HuH-7 (cell line): ENCODE results near the gene ATP8B2.
"Not testable (repeated sequence)": the region's sequence is repeated elsewhere in the genome, so short reads cannot be mapped to it uniquely, and the experiment has no call there.

Experiments
- DNase-seq: peaks from one replicate; pipeline ENCODE4 v3.0.0; 2011; ENCODE audit warnings: low spot score

The ATP8B2 gene

DNA sequence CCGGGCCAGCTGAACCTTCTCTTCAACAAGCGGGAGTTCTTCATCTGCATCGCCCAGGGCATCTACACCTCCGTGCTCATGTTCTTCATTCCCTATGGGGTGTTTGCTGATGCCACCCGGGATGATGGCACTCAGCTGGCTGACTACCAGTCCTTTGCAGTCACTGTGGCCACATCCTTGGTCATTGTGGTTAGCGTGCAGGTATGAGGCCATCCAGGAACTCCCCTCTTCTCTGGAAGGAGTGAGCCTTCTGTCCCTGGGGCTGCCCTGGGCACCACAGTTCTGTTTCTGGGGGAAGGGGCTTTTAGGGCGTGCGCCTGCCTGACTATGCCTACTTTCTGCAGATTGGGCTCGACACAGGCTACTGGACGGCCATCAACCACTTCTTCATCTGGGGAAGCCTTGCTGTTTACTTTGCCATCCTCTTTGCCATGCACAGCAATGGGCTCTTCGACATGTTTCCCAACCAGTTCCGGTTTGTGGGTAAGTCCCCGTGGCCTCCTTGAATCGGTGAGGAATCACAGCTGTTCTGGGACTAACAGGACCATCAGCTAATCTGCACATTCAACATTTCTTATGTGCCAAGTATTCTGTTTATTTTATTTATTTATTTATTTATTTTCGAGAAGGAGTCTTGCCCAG is 21.1 kb downstream of the ATP8B2 start:
- no peak for DNase-seq

- DNase-seq = no peak
Observed at GRCh38 chr1:154347961-154348360, 22.6 kb downstream of the ATP8B2 start.

- no peak for DNase-seq
Observed at GRCh38 chr1:154348429-154349076, 23.2 kb downstream of the ATP8B2 start.

DNA sequence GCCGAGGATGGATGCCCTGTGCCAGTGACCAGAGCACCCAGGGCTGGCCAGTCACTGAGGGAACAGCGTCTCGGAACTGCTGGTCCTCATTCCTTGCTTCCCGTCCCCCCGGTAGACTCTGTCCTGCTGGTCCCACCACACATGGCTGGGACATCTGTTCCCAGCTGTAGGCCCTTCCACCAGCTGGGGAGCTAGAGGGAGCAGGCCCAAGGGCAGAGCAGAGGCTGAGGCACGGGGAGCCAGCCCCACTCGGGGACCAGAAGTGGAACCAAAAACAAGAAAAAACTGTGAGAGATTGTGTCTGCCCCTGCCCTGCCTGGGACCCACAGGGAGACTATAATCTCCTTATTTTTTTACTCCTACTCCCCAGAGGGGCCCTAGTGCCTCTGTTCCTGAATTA is 23.8 kb downstream of the ATP8B2 start:
- no peak for DNase-seq

DNA sequence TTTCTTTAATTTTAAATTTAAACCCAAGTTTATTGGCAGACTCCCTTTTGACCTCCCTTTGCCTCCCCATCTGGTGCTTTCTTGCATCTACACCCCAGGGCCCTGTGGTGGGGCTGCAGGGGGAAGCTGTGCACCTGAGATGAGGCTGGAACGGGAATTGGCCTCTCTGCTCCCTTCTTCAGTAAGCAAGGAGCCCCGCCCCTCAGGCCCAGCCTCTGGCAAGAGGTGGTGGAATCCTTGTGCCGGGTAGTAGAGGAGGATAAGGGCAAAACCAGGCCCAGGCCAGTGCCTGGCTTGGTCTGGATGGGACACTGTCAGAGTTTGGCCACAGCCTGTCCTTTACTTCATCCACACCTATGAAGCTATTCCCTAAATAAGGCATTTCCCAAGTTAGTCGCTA is 25.1 kb downstream of the ATP8B2 start:
- no peak for DNase-seq

GRCh38 chr1:154351363-154352068 is 26.2 kb downstream of the ATP8B2 start:
- peak; percentile 58 for DNase-seq

GRCh38 chr1:154352245-154352580 is 26.9 kb downstream of the ATP8B2 start:
- no peak for DNase-seq

DNA sequence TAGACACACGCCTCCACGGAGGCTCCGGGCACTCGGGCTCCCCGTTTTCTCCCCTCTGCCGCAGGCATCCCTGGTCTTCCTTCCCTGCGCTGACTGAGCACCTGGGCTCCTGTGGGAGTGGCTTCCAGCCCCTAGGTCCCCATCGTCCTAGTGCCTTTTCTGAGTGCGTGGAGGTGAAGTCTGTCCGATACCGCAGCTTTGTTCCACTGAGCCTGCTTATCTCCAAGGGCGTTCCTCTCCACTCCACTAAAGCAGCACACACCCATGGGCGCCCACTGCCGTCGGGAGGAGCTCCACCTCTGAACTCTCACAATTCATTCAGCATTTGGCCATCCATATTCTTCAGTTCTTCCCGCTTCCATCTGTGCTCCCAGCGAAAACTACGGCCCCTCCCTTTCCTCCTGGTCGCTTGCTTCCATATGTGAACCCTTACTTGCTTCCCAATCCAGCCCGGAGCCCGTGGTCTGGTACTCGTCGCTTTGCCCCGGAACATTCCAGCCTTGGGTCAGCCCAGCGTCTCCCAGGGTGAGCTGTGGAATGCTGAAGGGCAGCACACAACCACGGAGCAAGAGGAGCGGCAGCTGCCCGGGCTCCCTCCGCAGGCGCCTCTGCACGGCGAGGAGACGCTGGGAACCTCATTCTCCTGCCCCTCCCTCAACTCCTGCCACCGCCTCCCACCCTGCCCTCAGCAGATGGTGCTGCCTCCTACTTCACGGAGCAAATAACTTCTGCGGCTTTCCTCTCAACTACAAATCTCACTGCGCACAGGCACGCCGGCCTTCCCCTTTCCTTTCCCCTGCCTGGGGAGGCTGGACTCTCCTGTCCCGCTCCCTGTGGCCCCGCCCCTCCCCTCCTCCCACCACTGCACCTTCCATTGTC is 27.5 kb downstream of the ATP8B2 start:
- peak; percentile 52 for DNase-seq

DNA sequence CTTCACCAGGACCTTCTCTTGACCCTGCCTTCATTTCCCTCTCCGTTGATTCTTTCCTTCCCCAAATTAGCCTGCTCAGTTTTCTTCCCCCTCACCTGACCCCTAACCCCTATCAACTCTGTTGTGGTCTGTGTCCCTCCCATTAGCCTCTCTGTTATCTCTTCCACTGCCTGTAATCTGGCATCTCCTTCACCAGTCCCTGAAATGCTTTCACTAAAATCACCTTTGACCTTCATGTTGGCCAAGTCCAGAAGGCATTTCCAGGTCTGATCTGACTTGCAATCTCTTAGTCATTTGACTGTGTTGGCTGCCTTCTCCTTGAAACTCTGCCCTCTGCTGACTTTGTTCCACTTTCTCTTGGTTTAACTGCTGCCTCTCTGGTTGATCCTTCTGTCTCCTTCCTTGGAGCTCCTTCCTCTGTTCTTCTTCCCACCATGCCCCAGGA is 28.2 kb downstream of the ATP8B2 start:
- DNase-seq = peak; percentile 46

GRCh38 chr1:154353966-154354365 is 28.6 kb downstream of the ATP8B2 start:
- DNase-seq = no peak

DNA sequence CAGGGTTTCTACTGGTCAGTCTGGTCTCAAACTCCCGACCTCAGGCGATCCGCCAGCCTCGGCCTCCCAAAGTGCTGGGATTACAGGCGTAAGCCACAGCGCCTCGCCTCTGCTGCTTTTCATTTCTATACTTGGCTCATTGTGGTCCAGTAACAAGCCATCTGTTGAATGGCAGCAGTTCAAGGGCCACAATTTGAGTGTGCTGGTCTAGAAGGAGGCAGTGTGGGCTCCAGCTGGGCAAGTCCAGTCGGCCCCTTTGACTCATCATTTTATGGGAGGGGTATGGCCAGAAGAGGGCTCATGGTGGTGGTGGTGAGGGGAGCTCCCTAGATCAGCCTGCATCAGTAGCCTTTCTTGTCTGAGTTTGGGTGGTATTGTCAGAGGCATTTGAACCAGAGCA is 33.2 kb downstream of the ATP8B2 start:
- no peak for DNase-seq

GRCh38 chr1:154360288-154360687 is 35.0 kb downstream of the ATP8B2 start:
- no peak for DNase-seq

- not testable (repeated sequence) for DNase-seq
Observed at GRCh38 chr1:154360881-154361280, 35.6 kb downstream of the ATP8B2 start.

DNA sequence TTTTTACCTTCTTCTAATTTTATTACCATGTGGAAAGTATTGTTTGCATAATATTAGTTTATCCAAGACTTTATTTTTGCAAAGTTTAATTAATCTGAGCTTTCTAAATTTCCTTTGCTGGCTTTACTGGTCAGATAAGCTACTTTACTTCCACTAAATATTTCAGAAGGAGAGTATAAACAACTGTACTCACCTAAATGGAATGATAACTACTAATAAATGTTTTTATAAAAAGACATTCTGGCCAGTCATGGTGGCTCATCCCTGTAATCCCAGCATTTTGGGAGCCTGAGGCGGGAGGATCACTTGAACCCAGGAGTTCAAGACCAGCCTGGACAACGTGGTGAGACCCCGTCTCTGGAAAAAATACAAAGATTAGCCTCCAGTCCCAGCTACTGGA is 36.0 kb downstream of the ATP8B2 start:
- no peak for DNase-seq

GRCh38 chr1:154371436-154371835 is 46.1 kb downstream of the ATP8B2 start:
- no peak for DNase-seq

GRCh38 chr1:154373777-154374357 is 48.5 kb downstream of the ATP8B2 start:
- not testable (repeated sequence) for DNase-seq

GRCh38 chr1:154379301-154379700 is 54.0 kb downstream of the ATP8B2 start:
- no peak for DNase-seq

GRCh38 chr1:154384650-154385489 is 59.5 kb downstream of the ATP8B2 start:
- DNase-seq = no peak

DNA sequence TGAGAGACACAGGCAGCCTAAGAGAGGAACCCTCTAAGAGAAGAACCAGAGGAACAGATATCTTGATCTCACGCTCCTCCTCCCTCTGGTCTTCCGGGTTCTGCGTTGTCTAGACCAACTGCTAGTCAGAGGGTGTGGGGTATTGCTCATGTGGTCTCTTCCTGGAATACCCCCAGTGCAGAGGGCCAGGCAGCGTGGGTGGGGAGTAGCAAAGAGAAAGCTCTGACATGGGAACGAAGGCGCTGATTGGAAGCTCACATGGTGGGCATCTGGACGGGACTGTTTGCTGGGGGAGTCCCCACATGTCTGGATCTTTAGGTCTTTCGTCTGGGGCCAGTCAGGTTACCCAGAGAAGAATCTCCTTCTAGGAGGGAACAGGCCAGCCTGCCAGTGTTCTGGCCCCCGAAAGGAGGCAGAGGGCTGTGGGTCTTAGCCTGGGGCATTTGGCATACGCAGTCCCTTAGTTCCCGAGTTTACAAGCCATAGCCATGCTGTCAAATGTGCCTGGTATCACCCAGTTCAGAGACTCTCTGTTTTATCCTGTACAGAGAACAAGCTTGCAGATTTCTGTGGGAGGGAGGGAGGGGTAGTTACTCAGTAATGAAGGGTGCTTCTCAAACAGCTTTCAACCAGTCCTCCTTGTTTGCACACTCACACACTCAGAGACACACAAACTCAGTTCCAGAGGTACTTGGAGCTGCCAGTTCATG is 61.5 kb downstream of the ATP8B2 start:
- DNase-seq = no peak

GRCh38 chr1:154391086-154391770 is 65.9 kb downstream of the ATP8B2 start:
- DNase-seq = no peak
